Sigmoid colon (tissue), 4 donors: Measurements from ENCODE around the gene TRANK1.

Source experiments
- EP300 ChIP-seq, 4 donors: sonication (generic); formaldehyde crosslinking; IDR thresholded peaks; one replicate each; pipeline ENCODE4 v1.6.1; 2017; ENCODE audit warnings: antibody characterized with exemption in 4 of 4
- POLR2A ChIP-seq, 2 donors: fragments of 450-650 bp; IDR thresholded peaks; one replicate each; pipeline ENCODE4 v1.6.1; 2016; ENCODE audit warnings: antibody characterized with exemption in 2 of 2, mild to moderate bottlenecking in 2 of 2, moderate library complexity in 2 of 2
- POLR2AphosphoS5 ChIP-seq, 4 donors: sonication (generic); formaldehyde crosslinking; IDR thresholded peaks; one replicate each; pipeline ENCODE4 v1.6.1; 2017; ENCODE audit warnings: antibody characterized with exemption in 4 of 4
- TF ChIP-seq, protein P1 (sequence below), 4 experiments: fragments of 450-650 bp in 3 of 4; fragments of 200-600 bp in 1 of 4; IDR thresholded peaks; one replicate each; pipeline ENCODE4 v1.5.1; 2016 to 2019; ENCODE audit warnings: antibody characterized with exemption in 4 of 4, mild to moderate bottlenecking in 3 of 4, moderate library complexity in 2 of 4

DNA sequence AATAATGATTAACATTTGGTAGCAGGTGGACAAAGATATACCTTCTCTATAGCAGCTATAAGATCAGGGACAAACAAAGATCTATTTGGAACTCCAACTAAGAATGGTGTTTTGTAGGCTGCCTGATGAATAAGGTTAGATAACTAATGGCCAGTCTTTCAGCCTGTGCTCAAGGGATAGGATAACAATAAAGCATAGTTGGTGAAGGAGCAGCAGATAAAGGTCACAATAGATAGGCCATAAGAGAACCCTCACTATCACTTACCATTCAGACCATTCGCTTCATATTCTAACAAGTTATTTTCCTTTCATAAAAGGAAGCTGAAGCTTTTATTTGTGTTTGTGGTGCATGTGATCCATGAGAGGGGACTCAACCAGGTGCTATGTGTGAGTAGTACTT lies 28.3 kb upstream of the TRANK1 start:
- TF ChIP-seq EP300 (IDR thresholded peaks at IDR 0.05): no peak
- TF ChIP-seq, protein P1, sequence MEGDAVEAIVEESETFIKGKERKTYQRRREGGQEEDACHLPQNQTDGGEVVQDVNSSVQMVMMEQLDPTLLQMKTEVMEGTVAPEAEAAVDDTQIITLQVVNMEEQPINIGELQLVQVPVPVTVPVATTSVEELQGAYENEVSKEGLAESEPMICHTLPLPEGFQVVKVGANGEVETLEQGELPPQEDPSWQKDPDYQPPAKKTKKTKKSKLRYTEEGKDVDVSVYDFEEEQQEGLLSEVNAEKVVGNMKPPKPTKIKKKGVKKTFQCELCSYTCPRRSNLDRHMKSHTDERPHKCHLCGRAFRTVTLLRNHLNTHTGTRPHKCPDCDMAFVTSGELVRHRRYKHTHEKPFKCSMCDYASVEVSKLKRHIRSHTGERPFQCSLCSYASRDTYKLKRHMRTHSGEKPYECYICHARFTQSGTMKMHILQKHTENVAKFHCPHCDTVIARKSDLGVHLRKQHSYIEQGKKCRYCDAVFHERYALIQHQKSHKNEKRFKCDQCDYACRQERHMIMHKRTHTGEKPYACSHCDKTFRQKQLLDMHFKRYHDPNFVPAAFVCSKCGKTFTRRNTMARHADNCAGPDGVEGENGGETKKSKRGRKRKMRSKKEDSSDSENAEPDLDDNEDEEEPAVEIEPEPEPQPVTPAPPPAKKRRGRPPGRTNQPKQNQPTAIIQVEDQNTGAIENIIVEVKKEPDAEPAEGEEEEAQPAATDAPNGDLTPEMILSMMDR (IDR thresholded peaks at IDR 0.05): no peak
- no peak for TF ChIP-seq POLR2AphosphoS5 (IDR thresholded peaks at IDR 0.05)
- no peak for TF ChIP-seq POLR2A (IDR thresholded peaks at IDR 0.05)
